Measurements from ENCODE around the gene CFAP126. TPM values are rescaled to one million over a fixed set of nuclear protein-coding genes. Genes with fewer than 3 reads are reported as not detected.
"Not testable (repeated sequence)": the region's sequence is repeated elsewhere in the genome, so short reads cannot be mapped to it uniquely, and the experiment has no call there.

The CFAP126 gene
- total and polyA plus RNA-seq, 2 donors from 2014 or later = 2.5 to 3.4 TPM

DNA sequence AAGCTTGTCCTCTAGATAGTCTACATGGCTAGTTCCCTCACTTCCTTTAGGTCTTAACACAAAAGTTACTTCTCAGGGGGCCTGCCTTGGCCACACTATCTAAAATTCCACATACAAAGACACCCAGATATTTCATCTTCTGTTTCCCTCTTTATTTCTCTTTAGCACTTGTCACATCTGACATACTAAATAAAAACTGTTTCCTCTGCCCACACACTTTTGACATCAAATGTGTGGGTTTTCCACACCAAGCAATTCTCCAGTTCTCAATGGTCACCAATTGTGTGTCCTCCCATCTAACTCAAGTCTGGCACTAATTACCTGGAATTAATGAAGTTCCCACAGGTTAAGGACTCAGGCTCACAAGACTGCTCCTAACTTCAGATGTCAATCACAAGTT is 25.5 kb upstream of the CFAP126 start:
- FAIRE-seq (no peak), DNase-seq (no peak)
- Histone ChIP-seq H3K27ac (ENCODE audit: low read depth in 2 of 2, low read length in 2 of 2) (no peak overlapping the region), H3K4me3 (ENCODE audit: low read length in 3 of 3) (no peak overlapping the region), H3K27me3 (ENCODE audit: control insufficient read depth, insufficient read depth, low read length) (no peaks in the 10 kb centered on the region), H3K9me3 (ENCODE audit: control insufficient read depth in 2 of 3, insufficient read depth in 1 of 3, low read length in 3 of 3) (no peaks in the 10 kb centered on the region), H3K36me3 (ENCODE audit: control insufficient read depth in 2 of 3, insufficient read depth in 3 of 3, low read length in 3 of 3) (no peaks in the 10 kb centered on the region), H3K4me1 (ENCODE audit: control insufficient read depth in 2 of 3, insufficient read depth in 2 of 3, low read depth in 1 of 3, low read length in 3 of 3) (no peaks in the 10 kb centered on the region), H3K9ac (ENCODE audit: low read length in 3 of 3) (no peak overlapping the region)
- TF ChIP-seq, protein P1, sequence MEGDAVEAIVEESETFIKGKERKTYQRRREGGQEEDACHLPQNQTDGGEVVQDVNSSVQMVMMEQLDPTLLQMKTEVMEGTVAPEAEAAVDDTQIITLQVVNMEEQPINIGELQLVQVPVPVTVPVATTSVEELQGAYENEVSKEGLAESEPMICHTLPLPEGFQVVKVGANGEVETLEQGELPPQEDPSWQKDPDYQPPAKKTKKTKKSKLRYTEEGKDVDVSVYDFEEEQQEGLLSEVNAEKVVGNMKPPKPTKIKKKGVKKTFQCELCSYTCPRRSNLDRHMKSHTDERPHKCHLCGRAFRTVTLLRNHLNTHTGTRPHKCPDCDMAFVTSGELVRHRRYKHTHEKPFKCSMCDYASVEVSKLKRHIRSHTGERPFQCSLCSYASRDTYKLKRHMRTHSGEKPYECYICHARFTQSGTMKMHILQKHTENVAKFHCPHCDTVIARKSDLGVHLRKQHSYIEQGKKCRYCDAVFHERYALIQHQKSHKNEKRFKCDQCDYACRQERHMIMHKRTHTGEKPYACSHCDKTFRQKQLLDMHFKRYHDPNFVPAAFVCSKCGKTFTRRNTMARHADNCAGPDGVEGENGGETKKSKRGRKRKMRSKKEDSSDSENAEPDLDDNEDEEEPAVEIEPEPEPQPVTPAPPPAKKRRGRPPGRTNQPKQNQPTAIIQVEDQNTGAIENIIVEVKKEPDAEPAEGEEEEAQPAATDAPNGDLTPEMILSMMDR (IDR thresholded peaks at IDR 0.05; ENCODE audit: borderline replicate concordance, extremely low read depth, insufficient read depth) = no peak
- intact Hi-C loops (cut with DNase I) = no loop called here

DNA sequence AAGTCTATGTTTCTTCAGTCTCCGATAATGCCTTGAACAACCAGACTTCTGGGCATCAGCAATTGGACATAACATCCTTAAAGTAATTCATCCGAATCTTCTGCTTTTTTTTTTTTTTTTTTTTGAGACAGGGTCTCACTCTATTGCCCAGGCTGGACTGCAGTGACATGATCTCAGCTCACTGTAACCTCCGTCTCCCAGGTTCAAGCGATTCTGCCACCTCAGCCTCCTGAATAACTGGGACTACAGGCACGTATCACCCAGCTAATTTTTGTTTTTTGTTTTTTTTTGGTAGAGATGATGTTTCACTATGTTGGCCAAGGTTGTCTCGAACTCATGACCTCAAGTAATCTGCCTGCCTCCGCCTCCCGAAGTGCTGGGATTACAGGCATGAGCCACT is 23.9 kb upstream of the CFAP126 start:
- intact Hi-C loops (cut with DNase I) = no loop called here
- DNase-seq (no peak), FAIRE-seq (no peak)

DNA sequence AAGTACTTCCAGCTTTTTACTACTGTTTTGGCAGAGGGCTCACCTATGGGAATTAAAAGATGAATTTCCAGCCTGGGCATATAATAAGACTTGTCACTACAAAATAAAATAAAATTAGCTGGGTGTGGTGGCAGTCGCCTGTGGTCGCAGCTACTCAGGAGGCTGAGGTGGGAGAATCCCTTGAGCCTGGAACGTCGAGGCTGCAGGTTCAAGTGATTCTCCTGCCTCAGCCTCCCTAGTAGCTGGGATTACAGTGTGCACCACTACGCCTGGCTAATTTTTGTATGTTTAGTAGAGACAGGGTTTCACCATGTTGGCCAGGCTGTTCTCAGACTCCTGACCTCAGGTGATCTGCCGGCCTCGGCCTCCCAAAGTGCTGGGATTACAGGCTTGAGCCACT is 23.5 kb upstream of the CFAP126 start:
- H3K27me3 ChIP-seq (ENCODE audit: control insufficient read depth, insufficient read depth, low read length); DNase-seq; H3K4me1 ChIP-seq (ENCODE audit: control insufficient read depth in 2 of 3, insufficient read depth in 2 of 3, low read depth in 1 of 3, low read length in 3 of 3); H3K4me3 ChIP-seq (ENCODE audit: low read length in 3 of 3); H3K9ac ChIP-seq (ENCODE audit: low read length in 3 of 3); H3K27ac ChIP-seq (ENCODE audit: low read depth in 2 of 2, low read length in 2 of 2); intact Hi-C loops (cut with DNase I); H3K36me3 ChIP-seq (ENCODE audit: control insufficient read depth in 2 of 3, insufficient read depth in 3 of 3, low read length in 3 of 3); H3K9me3 ChIP-seq (ENCODE audit: control insufficient read depth in 2 of 3, insufficient read depth in 1 of 3, low read length in 3 of 3); FAIRE-seq: not testable (repeated sequence)

More for the DNA sequence above, 23.9 kb upstream of the CFAP126 start:
- no peak overlapping the region for H3K4me3 ChIP-seq (ENCODE audit: low read length in 3 of 3)
- no peaks in the 10 kb centered on the region for H3K36me3 ChIP-seq (ENCODE audit: control insufficient read depth in 2 of 3, insufficient read depth in 3 of 3, low read length in 3 of 3)
- H3K9ac ChIP-seq (ENCODE audit: low read length in 3 of 3) = no peak overlapping the region
- H3K27me3 ChIP-seq (ENCODE audit: control insufficient read depth, insufficient read depth, low read length) = no peaks in the 10 kb centered on the region
- H3K9me3 ChIP-seq (ENCODE audit: control insufficient read depth in 2 of 3, insufficient read depth in 1 of 3, low read length in 3 of 3) = no peaks in the 10 kb centered on the region
- H3K4me1 ChIP-seq (ENCODE audit: control insufficient read depth in 2 of 3, insufficient read depth in 2 of 3, low read depth in 1 of 3, low read length in 3 of 3) = no peaks in the 10 kb centered on the region
- TF ChIP-seq, protein P1 (IDR thresholded peaks at IDR 0.05; ENCODE audit: borderline replicate concordance, extremely low read depth, insufficient read depth) = no peak
- H3K27ac ChIP-seq (ENCODE audit: low read depth in 2 of 2, low read length in 2 of 2) = no peak overlapping the region

DNA sequence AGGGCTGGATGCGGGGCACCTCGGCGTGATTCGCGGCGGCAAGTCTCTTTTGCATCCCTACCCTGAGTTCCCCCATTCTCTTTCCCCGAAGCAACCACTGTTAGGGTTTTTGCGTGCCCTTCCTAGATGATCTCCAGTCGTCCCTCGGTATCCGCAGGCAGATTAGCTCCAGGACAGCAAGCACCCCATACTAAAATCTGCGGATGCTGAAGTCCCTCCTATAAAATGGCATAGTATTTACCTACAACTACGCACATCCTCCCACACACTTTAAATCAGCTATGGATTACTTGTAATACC is 22.8 kb upstream of the CFAP126 start:
- Histone ChIP-seq H3K9me3 (ENCODE audit: control insufficient read depth in 2 of 3, insufficient read depth in 1 of 3, low read length in 3 of 3) (no peaks in the 10 kb centered on the region), H3K27me3 (ENCODE audit: control insufficient read depth, insufficient read depth, low read length) (no peaks in the 10 kb centered on the region), H3K36me3 (ENCODE audit: control insufficient read depth in 2 of 3, insufficient read depth in 3 of 3, low read length in 3 of 3) (no peaks in the 10 kb centered on the region), H3K4me3 (ENCODE audit: low read length in 3 of 3) (peak overlapping the region; percentile 81 to 86 (median 85)), H3K4me1 (ENCODE audit: control insufficient read depth in 2 of 3, insufficient read depth in 2 of 3, low read depth in 1 of 3, low read length in 3 of 3) (no peaks in the 10 kb centered on the region), H3K9ac (ENCODE audit: low read length in 3 of 3) (peak overlapping the region; percentile 78 to 95 (median 83)), H3K27ac (ENCODE audit: low read depth in 2 of 2, low read length in 2 of 2) (peak overlapping the region; percentile 62 to 83)
- DNase-seq (no peak), FAIRE-seq (no peak)
- intact Hi-C loops (cut with DNase I) = no loop called here
- TF ChIP-seq, protein P1 (IDR thresholded peaks at IDR 0.05; ENCODE audit: borderline replicate concordance, extremely low read depth, insufficient read depth) = no peak

All from kidney (tissue), 14 donors.